ENCODE data around the gene NCSTN. TPM values are rescaled to one million over a fixed set of nuclear protein-coding genes. Genes with fewer than 3 reads are reported as not detected.

Gene NCSTN
- total and polyA plus RNA-seq, 8 donors: 14.5 to 123 (median 41.8) TPM

GRCh38 chr1:160340146-160340545, 3.0 kb upstream of the NCSTN start:
- intact Hi-C loops (cut with DNase I; ENCODE audit: low total_unique reads): no loop called here
- Histone ChIP-seq H3K4me1 (peaks cover 14 to 59% (median 28%) of the 10 kb centered on the region in 4 donors), H3K9me3 (no peaks in the 10 kb centered on the region), H3K4me3 (no peak overlapping the region), H3K27me3 (no peaks in the 10 kb centered on the region), H3K27ac (no peak overlapping the region), H3K36me3 (peaks cover 32 to 57% (median 53%) of the 10 kb centered on the region in 4 donors)
- no peak for DNase-seq
- no peak for TF ChIP-seq EP300 (IDR thresholded peaks at IDR 0.05)
- 61 to 75% (median 70%) methylated on average over 3 of the region's 3 CpGs for WGBS, 5 donors

- Histone ChIP-seq H3K4me1 (peaks cover 14 to 66% (median 28%) of the 10 kb centered on the region in 4 donors), H3K36me3 (peaks cover 30 to 55% (median 51%) of the 10 kb centered on the region in 4 donors), H3K27me3 (no peaks in the 10 kb centered on the region), H3K4me3 (peak overlapping the region in 2 of 4 donors; percentile 75 to 91), H3K27ac (no peak overlapping the region), H3K9me3 (no peaks in the 10 kb centered on the region)
- DNase-seq: no peak
- intact Hi-C loops (cut with DNase I; ENCODE audit: low total_unique reads): no loop called here
- TF ChIP-seq POLR2A (IDR thresholded peaks at IDR 0.05) (no peak), EP300 (IDR thresholded peaks at IDR 0.05) (no peak)
- TF ChIP-seq, protein P1, sequence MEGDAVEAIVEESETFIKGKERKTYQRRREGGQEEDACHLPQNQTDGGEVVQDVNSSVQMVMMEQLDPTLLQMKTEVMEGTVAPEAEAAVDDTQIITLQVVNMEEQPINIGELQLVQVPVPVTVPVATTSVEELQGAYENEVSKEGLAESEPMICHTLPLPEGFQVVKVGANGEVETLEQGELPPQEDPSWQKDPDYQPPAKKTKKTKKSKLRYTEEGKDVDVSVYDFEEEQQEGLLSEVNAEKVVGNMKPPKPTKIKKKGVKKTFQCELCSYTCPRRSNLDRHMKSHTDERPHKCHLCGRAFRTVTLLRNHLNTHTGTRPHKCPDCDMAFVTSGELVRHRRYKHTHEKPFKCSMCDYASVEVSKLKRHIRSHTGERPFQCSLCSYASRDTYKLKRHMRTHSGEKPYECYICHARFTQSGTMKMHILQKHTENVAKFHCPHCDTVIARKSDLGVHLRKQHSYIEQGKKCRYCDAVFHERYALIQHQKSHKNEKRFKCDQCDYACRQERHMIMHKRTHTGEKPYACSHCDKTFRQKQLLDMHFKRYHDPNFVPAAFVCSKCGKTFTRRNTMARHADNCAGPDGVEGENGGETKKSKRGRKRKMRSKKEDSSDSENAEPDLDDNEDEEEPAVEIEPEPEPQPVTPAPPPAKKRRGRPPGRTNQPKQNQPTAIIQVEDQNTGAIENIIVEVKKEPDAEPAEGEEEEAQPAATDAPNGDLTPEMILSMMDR (IDR thresholded peaks at IDR 0.05): no peak
- 40 to 57% (median 47%) methylated on average over 2 of the region's 2 CpGs for WGBS, 5 donors
Observed at GRCh38 chr1:160340866-160341265, 2.3 kb upstream of the NCSTN start.

DNA sequence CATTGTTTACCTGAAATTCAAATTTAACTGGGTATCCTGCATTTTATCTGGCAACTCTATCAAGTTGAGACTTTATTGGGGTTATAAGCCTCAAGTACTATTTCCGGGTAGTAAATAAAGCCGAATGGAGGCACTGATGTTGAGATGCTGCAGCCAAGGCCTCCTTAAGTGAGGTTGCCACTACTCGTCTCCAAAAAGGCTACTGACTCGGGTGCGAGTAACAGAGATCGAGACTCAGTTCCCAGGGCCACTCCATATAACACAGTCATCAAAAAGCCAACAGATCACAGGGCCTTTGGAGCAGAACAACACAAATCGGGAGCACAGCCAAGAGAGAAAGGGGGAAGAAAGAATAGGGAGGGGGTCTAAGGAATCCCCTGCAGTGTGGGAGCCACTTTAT, 657 bp upstream of the NCSTN start:
- TF ChIP-seq EP300 (IDR thresholded peaks at IDR 0.05) (no peak), POLR2A (IDR thresholded peaks at IDR 0.05) (no peak), POLR2AphosphoS5 (IDR thresholded peaks at IDR 0.05) (no peak)
- TF ChIP-seq, protein P1 (IDR thresholded peaks at IDR 0.05): no peak
- H3K4me3 ChIP-seq: peak overlapping the region; percentile 75 to 91 (median 85)
- peak in 1 of 2 donors; percentile 44 for DNase-seq
- intact Hi-C loops (cut with DNase I; ENCODE audit: low total_unique reads): no loop called here
- peaks cover 14 to 82% (median 31%) of the 10 kb centered on the region in 4 donors for H3K4me1 ChIP-seq
- no peaks in the 10 kb centered on the region for H3K27me3 ChIP-seq
- 0 to 2% (median 1%) methylated on average over 7 of the region's 7 CpGs for WGBS, 5 donors
- peaks cover 21 to 55% (median 50%) of the 10 kb centered on the region in 4 donors for H3K36me3 ChIP-seq
- H3K27ac ChIP-seq: peak overlapping the region; percentile 82 to 94 (median 93)
- H3K9me3 ChIP-seq: no peaks in the 10 kb centered on the region

- no peaks in the 10 kb centered on the region for H3K9me3 ChIP-seq
- peak overlapping the region in 2 of 5 donors; percentile 93 for H3K27ac ChIP-seq
- peaks cover 10 to 55% (median 50%) of the 10 kb centered on the region in 4 donors for H3K36me3 ChIP-seq
- WGBS, 5 donors: 69 to 79% (median 70%) methylated on average over 3 of the region's 3 CpGs
- peaks cover 14 to 74% (median 31%) of the 10 kb centered on the region in 4 donors for H3K4me1 ChIP-seq
- DNase-seq: no peak
- peak overlapping the region; percentile 75 to 91 (median 85) for H3K4me3 ChIP-seq
- no peaks in the 10 kb centered on the region for H3K27me3 ChIP-seq
- TF ChIP-seq POLR2AphosphoS5 (IDR thresholded peaks at IDR 0.05) (no peak), EP300 (IDR thresholded peaks at IDR 0.05) (no peak), POLR2A (IDR thresholded peaks at IDR 0.05) (no peak)
- TF ChIP-seq, protein P1 (IDR thresholded peaks at IDR 0.05): no peak
- intact Hi-C loops (cut with DNase I; ENCODE audit: low total_unique reads): no loop called here
Observed at GRCh38 chr1:160344241-160344640, 1.1 kb downstream of the NCSTN start.

DNA sequence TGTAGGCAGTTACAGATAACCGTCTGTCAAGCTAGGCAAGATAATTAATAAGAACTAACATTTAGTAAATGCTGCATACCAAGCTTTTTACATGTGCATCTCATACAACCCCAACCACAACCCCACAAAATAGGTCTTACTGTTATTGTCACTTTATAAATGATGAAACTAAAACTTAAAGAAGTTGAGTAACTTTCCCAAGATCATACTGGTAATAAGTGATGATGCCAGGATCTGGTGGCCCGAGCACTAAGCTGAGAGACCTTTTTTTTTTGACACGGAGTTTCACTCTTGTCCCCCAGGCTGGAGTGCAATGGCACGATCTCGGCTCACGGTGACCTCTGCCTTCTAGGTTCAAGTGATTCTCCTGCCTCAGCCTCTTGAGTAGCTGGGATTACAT, 1.8 kb downstream of the NCSTN start:
- H3K27ac ChIP-seq: no peak overlapping the region
- H3K4me3 ChIP-seq: no peak overlapping the region
- no peaks in the 10 kb centered on the region for H3K9me3 ChIP-seq
- no peaks in the 10 kb centered on the region for H3K27me3 ChIP-seq
- peaks cover 12 to 55% (median 50%) of the 10 kb centered on the region in 4 donors for H3K36me3 ChIP-seq
- no peak for TF ChIP-seq EP300 (IDR thresholded peaks at IDR 0.05)
- TF ChIP-seq POLR2A (IDR thresholded peaks at IDR 0.05): no peak
- TF ChIP-seq, protein P1 (IDR thresholded peaks at IDR 0.05): no peak
- no peak for TF ChIP-seq POLR2AphosphoS5 (IDR thresholded peaks at IDR 0.05)
- H3K4me1 ChIP-seq: peaks cover 14 to 67% (median 31%) of the 10 kb centered on the region in 4 donors
- 90 to 97% (median 95%) methylated on average over 6 of the region's 6 CpGs for WGBS, 5 donors
- DNase-seq: no peak
- intact Hi-C loops (cut with DNase I; ENCODE audit: low total_unique reads): no loop called here

Data from stomach (tissue), 9 donors.